Colonic mucosa (tissue), 4 donors: ENCODE measurements around the gene TOPAZ1. TPM values are rescaled to one million over a fixed set of nuclear protein-coding genes. Genes with fewer than 3 reads are reported as not detected.

ENCODE experiments used
- DNase-seq: peaks from one replicate; pipeline ENCODE4 v3.0.0-alpha.2; 2020
- H3K27ac ChIP-seq: fragments of 200-600 bp; one replicate; pipeline ENCODE4 v1.8.0; 2021
- H3K27me3 ChIP-seq: fragments of 200-600 bp; one replicate; pipeline ENCODE4 v1.8.0; 2021
- H3K36me3 ChIP-seq: fragments of 200-600 bp; one replicate; pipeline ENCODE4 v1.8.0; 2021
- H3K4me1 ChIP-seq: fragments of 200-600 bp; one replicate; pipeline ENCODE4 v1.8.0; 2021; ENCODE audit warnings: mild to moderate bottlenecking
- H3K4me3 ChIP-seq: fragments of 200-600 bp; one replicate; pipeline ENCODE4 v1.8.0; 2021
- H3K9ac ChIP-seq, 2 donors: one replicate each; pipeline ENCODE4 v1.7.0; 2013; ENCODE audit warnings: control low read depth in 2 of 2, low read depth in 2 of 2, low read length in 2 of 2
- H3K9me3 ChIP-seq: fragments of 200-600 bp; one replicate; pipeline ENCODE4 v1.8.0; 2021
- intact Hi-C: fragments of 100-400 bp; cut with DNase I; formaldehyde crosslinking; loops from one replicate; pipeline ENCODE4 v1.14.1; 2022
- total RNA-seq, 2 donors: library from RNA; stranded (reverse); fragmentation: NEBNext Ultra II Directional in 1 of 2; extraction: Animal tissue kit (Norgen Biotek cat#: 25700) in 1 of 2; gene quantifications; one replicate each; pipeline ENCODE4 v1.2.1, GENCODE V29; 2021
- TF ChIP-seq, protein P1 (sequence below): fragments of 200-600 bp; IDR thresholded peaks from one replicate; pipeline ENCODE4 v1.8.0; 2022; ENCODE audit warnings: antibody characterized with exemption, mild to moderate bottlenecking
- donor health status: healthy.
- donor health status: DM: no; HTN: no; CAD: no.
- donor health status: DM: no; HTN: no; CAD: no.

The TOPAZ1 gene
- total RNA-seq, 2 donors from 2014 or later: not detected

DNA sequence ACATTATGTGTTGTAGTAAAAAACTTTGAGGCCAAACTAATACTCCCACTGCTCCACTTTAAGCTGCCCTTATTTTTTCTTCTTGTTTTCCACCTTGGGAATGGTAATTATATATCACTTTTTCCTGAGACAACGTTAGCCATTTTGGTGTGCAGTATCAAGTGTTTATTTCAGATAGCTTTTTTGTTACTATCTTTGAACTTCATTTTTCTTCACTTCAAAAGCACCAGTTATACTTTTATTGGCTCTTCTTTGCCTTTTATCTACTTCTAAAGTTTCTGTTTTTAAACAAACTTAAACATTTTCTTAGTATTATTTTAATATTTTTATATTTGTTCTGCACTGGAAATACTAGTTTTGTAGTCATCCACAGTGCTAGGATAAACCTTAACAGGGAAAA, 6.5 kb downstream of the TOPAZ1 start:
- no peak for DNase-seq
- Histone ChIP-seq H3K4me3 (no peak overlapping the region), H3K27me3 (no peaks in the 10 kb centered on the region), H3K4me1 (no peaks in the 10 kb centered on the region), H3K36me3 (no peaks in the 10 kb centered on the region), H3K9me3 (no peaks in the 10 kb centered on the region), H3K27ac (no peak overlapping the region), H3K9ac (no peak overlapping the region)
- TF ChIP-seq, protein P1, sequence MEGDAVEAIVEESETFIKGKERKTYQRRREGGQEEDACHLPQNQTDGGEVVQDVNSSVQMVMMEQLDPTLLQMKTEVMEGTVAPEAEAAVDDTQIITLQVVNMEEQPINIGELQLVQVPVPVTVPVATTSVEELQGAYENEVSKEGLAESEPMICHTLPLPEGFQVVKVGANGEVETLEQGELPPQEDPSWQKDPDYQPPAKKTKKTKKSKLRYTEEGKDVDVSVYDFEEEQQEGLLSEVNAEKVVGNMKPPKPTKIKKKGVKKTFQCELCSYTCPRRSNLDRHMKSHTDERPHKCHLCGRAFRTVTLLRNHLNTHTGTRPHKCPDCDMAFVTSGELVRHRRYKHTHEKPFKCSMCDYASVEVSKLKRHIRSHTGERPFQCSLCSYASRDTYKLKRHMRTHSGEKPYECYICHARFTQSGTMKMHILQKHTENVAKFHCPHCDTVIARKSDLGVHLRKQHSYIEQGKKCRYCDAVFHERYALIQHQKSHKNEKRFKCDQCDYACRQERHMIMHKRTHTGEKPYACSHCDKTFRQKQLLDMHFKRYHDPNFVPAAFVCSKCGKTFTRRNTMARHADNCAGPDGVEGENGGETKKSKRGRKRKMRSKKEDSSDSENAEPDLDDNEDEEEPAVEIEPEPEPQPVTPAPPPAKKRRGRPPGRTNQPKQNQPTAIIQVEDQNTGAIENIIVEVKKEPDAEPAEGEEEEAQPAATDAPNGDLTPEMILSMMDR: no peak
- intact Hi-C loops: no loop called here

DNA sequence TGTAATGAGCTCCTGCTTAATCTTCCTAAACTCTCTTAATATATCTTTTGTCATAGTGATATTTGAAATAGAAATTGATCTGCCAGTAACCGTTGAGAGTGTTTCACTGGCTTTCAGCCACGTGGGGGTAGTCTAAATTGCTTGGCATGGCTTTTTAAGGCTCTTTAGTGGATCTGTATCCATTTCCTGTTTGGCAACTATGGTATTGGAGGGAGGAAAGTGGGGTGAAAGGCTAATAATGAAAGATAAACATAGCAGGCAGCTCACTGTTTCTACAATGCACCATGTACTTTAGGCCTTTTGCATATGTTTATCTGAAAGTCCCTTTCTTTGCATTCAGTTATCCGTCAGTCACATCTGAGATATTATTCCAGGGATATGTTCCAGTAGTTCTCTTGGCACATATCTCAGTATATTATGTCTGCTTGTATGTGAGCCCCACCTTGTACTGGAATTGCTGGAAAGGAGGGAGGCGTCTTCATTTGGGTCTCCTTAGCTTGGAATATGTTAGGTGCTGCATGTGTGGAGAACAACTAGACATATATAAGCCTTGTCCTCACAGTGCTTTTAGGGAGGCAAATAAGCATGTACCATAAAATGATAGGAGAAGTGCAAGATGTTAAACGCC, 10.8 kb downstream of the TOPAZ1 start:
- Histone ChIP-seq H3K27me3 (no peaks in the 10 kb centered on the region), H3K4me1 (no peaks in the 10 kb centered on the region), H3K4me3 (no peak overlapping the region), H3K27ac (no peak overlapping the region), H3K36me3 (no peaks in the 10 kb centered on the region), H3K9me3 (no peaks in the 10 kb centered on the region), H3K9ac (no peak overlapping the region)
- TF ChIP-seq, protein P1: no peak
- DNase-seq: no peak
- intact Hi-C loops: no loop called here

DNA sequence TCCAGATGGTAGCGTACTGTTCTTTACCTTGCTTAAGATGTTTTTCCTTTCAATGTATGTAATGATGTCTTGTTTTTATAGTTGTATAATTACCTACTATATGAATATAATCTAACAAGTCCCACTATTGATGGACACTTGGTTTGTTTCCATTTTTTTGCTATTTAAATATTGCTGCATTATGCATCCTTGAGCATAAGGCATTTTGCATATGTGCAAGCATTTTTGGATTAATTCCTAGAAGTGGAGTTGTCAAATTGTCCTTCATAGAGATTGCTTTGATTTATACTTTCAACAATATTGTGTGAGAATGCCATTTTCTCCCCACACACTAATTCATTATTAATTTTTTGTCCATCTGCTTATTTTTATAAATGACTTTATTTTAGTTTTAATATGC, 17.7 kb downstream of the TOPAZ1 start:
- Histone ChIP-seq H3K36me3 (no peaks in the 10 kb centered on the region), H3K4me3 (no peak overlapping the region), H3K9ac (no peak overlapping the region), H3K27ac (no peak overlapping the region), H3K4me1 (no peaks in the 10 kb centered on the region), H3K9me3 (no peaks in the 10 kb centered on the region), H3K27me3 (no peaks in the 10 kb centered on the region)
- intact Hi-C loops: no loop called here
- DNase-seq: no peak
- TF ChIP-seq, protein P1: no peak

DNA sequence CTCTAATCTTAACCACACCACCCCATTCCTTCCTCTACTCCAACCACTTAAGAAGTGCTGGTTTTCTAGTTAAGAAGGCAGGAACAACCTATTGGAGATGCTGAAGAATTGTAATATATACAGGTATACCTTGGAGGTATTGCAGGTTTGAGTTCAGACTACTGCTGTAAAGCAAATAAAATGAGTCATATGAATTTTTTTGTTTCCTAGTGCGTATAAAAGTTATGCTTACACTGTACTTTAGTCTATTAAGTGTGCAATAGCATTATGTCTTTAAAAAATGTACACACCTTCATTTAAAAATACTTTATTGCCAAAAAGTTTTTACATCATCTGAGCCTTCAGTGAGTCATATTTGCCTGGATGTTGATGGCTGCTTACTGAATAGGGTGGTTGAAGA, 22.5 kb downstream of the TOPAZ1 start:
- TF ChIP-seq, protein P1: no peak
- intact Hi-C loops: no loop called here
- H3K9me3 ChIP-seq: no peaks in the 10 kb centered on the region
- H3K4me3 ChIP-seq: no peak overlapping the region
- no peaks in the 10 kb centered on the region for H3K27me3 ChIP-seq
- no peaks in the 10 kb centered on the region for H3K4me1 ChIP-seq
- H3K9ac ChIP-seq: no peak overlapping the region
- no peak overlapping the region for H3K27ac ChIP-seq
- DNase-seq: no peak
- no peaks in the 10 kb centered on the region for H3K36me3 ChIP-seq

DNA sequence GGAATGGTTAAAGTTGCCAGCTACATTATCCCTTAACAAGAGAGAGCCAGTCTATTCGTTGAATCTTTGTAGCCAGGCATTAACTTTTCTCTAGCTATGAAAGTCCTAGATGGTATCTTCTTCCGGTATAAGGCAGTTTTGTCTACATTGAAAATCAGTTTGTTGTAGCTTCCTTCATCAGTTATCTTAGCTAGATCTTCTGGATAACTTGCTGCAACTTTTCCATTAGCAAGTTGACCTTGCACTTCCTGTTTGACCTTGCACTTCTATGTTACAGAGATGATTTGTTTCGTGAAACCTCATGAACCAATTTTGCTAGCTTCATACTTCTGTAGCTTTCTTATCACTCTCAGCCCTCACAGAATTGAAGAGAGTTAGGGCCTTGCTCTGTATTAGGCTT, 24.1 kb downstream of the TOPAZ1 start:
- Histone ChIP-seq H3K4me1 (no peaks in the 10 kb centered on the region), H3K27ac (no peak overlapping the region), H3K4me3 (no peak overlapping the region), H3K36me3 (no peaks in the 10 kb centered on the region), H3K9ac (no peak overlapping the region), H3K27me3 (no peaks in the 10 kb centered on the region), H3K9me3 (no peaks in the 10 kb centered on the region)
- TF ChIP-seq, protein P1: no peak
- intact Hi-C loops: no loop called here
- no peak for DNase-seq
